ENCODE measurements around the gene GARRE1.

GARRE1 gene

GRCh38 chr19:34298891-34299520 is 44.7 kb downstream of the GARRE1 start:
- no peak for DNase-seq

- no peak for DNase-seq
Measured at GRCh38 chr19:34299576-34299975, 45.2 kb downstream of the GARRE1 start.

GRCh38 chr19:34300380-34300779 is 46.0 kb downstream of the GARRE1 start:
- DNase-seq, result no peak

GRCh38 chr19:34300962-34301361 is 46.6 kb downstream of the GARRE1 start:
- DNase-seq, result no peak

Data from activated CD4-positive, alpha-beta T cell treated with anti-CD3 and anti-CD28 coated beads for 48 hours (primary cell).